ENCODE data around the gene ESPNL.
"Not testable (repeated sequence)": the region's sequence is repeated elsewhere in the genome, so short reads cannot be mapped to it uniquely, and the experiment has no call there.

Gene ESPNL

DNA sequence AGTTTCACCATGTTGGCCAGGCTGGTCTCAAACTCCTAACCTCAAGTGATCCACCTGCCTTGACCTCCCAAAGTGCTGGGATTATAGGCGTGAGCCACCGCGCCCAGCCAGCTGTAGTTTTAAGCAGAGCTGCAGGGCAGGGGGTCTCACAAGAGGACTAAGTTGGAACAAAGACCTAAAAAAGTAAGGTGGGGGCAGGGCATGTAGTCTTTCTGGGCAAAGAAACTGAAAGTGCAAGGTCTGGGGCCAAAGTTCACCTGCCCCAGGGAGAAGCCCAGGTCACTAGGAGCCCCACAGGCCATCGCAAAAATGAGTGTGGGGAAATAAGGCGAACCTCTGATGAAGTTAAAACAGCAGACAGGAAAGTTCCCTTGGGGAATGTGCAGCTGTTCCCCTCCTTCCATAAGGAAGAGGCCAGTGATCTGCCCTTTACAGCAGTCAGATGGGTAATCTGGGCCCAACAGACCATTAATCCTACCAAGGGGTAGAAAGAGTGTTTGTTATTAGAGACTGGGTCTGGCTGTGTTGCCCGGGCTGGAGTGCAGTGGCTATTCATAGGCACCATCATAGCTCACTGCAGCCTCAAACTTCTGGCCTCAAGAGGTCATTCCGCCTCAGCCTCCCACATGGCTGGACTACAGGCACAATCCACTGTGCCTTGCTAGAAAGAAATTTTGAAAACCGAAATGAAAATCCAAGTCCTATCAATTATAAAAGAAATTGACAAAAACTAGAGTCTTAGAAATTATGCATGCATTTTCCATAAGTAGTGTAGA is 36.5 kb upstream of the ESPNL start:
- H3K36me3 ChIP-seq (ENCODE audit: control insufficient read depth in 1 of 2, insufficient read depth in 2 of 2, low read length in 2 of 2), result peaks cover 0 to 23% of the 10 kb centered on the region in 2 donors
- H3K4me3 ChIP-seq (ENCODE audit: low read depth in 1 of 2, low read length in 2 of 2), result no peak overlapping the region
- H3K9me3 ChIP-seq (ENCODE audit: control insufficient read depth in 1 of 2, low read length in 2 of 2), result no peaks in the 10 kb centered on the region
- H3K27me3 ChIP-seq (ENCODE audit: control insufficient read depth in 1 of 2, insufficient read depth in 2 of 2, low read length in 2 of 2), result no peaks in the 10 kb centered on the region
- no peak overlapping the region for H3K9ac ChIP-seq (ENCODE audit: low read depth in 1 of 2, low read length in 2 of 2)
- H3K27ac ChIP-seq (ENCODE audit: low read depth, low read length), result no peak overlapping the region
- H3K4me1 ChIP-seq (ENCODE audit: control insufficient read depth in 1 of 2, insufficient read depth in 2 of 2, low read length in 2 of 2), result peaks cover 34 to 36% of the 10 kb centered on the region in 2 donors

GRCh38 chr2:238064376-238064775 is 35.8 kb upstream of the ESPNL start:
- no peak overlapping the region for H3K9ac ChIP-seq (ENCODE audit: low read depth in 1 of 2, low read length in 2 of 2)
- H3K27ac ChIP-seq (ENCODE audit: low read depth, low read length), result no peak overlapping the region
- peaks cover 31 to 34% of the 10 kb centered on the region in 2 donors for H3K4me1 ChIP-seq (ENCODE audit: control insufficient read depth in 1 of 2, insufficient read depth in 2 of 2, low read length in 2 of 2)
- H3K9me3 ChIP-seq (ENCODE audit: control insufficient read depth in 1 of 2, low read length in 2 of 2), result no peaks in the 10 kb centered on the region
- H3K27me3 ChIP-seq (ENCODE audit: control insufficient read depth in 1 of 2, insufficient read depth in 2 of 2, low read length in 2 of 2), result no peaks in the 10 kb centered on the region
- H3K36me3 ChIP-seq (ENCODE audit: control insufficient read depth in 1 of 2, insufficient read depth in 2 of 2, low read length in 2 of 2), result peaks cover 3 to 27% of the 10 kb centered on the region in 2 donors
- peak overlapping the region in 1 of 2 donors; percentile 35 for H3K4me3 ChIP-seq (ENCODE audit: low read depth in 1 of 2, low read length in 2 of 2)

GRCh38 chr2:238065071-238065846 is 34.9 kb upstream of the ESPNL start:
- Histone ChIP-seq H3K4me3 (ENCODE audit: low read depth in 1 of 2, low read length in 2 of 2) (no peak overlapping the region), H3K9ac (ENCODE audit: low read depth in 1 of 2, low read length in 2 of 2) (no peak overlapping the region), H3K4me1 (ENCODE audit: control insufficient read depth in 1 of 2, insufficient read depth in 2 of 2, low read length in 2 of 2) (peaks cover 22 to 27% of the 10 kb centered on the region in 2 donors), H3K27ac (ENCODE audit: low read depth, low read length) (no peak overlapping the region), H3K9me3 (ENCODE audit: control insufficient read depth in 1 of 2, low read length in 2 of 2) (no peaks in the 10 kb centered on the region), H3K27me3 (ENCODE audit: control insufficient read depth in 1 of 2, insufficient read depth in 2 of 2, low read length in 2 of 2) (no peaks in the 10 kb centered on the region), H3K36me3 (ENCODE audit: control insufficient read depth in 1 of 2, insufficient read depth in 2 of 2, low read length in 2 of 2) (peaks cover 5 to 34% of the 10 kb centered on the region in 2 donors)

- H3K4me3 ChIP-seq (ENCODE audit: low read depth in 1 of 2, low read length in 2 of 2), result no peak overlapping the region
- no peak overlapping the region for H3K9ac ChIP-seq (ENCODE audit: low read depth in 1 of 2, low read length in 2 of 2)
- H3K9me3 ChIP-seq (ENCODE audit: control insufficient read depth in 1 of 2, low read length in 2 of 2), result no peaks in the 10 kb centered on the region
- H3K27ac ChIP-seq (ENCODE audit: low read depth, low read length), result no peak overlapping the region
- no peaks in the 10 kb centered on the region for H3K27me3 ChIP-seq (ENCODE audit: control insufficient read depth in 1 of 2, insufficient read depth in 2 of 2, low read length in 2 of 2)
- peaks cover 22 to 27% of the 10 kb centered on the region in 2 donors for H3K4me1 ChIP-seq (ENCODE audit: control insufficient read depth in 1 of 2, insufficient read depth in 2 of 2, low read length in 2 of 2)
- peaks cover 5 to 34% of the 10 kb centered on the region in 2 donors for H3K36me3 ChIP-seq (ENCODE audit: control insufficient read depth in 1 of 2, insufficient read depth in 2 of 2, low read length in 2 of 2)
Observed at GRCh38 chr2:238066218-238066617, 33.9 kb upstream of the ESPNL start.

GRCh38 chr2:238066718-238067117 is 33.4 kb upstream of the ESPNL start:
- H3K27me3 ChIP-seq (ENCODE audit: control insufficient read depth in 1 of 2, insufficient read depth in 2 of 2, low read length in 2 of 2); H3K4me3 ChIP-seq (ENCODE audit: low read depth in 1 of 2, low read length in 2 of 2); H3K9me3 ChIP-seq (ENCODE audit: control insufficient read depth in 1 of 2, low read length in 2 of 2); H3K9ac ChIP-seq (ENCODE audit: low read depth in 1 of 2, low read length in 2 of 2); H3K27ac ChIP-seq (ENCODE audit: low read depth, low read length): not testable (repeated sequence)
- H3K4me1 ChIP-seq (ENCODE audit: control insufficient read depth in 1 of 2, insufficient read depth in 2 of 2, low read length in 2 of 2), result peaks cover 19 to 22% of the 10 kb centered on the region in 2 donors
- H3K36me3 ChIP-seq (ENCODE audit: control insufficient read depth in 1 of 2, insufficient read depth in 2 of 2, low read length in 2 of 2), result peaks cover 5 to 34% of the 10 kb centered on the region in 2 donors

- Histone ChIP-seq H3K27me3 (ENCODE audit: control insufficient read depth in 1 of 2, insufficient read depth in 2 of 2, low read length in 2 of 2) (no peaks in the 10 kb centered on the region), H3K9me3 (ENCODE audit: control insufficient read depth in 1 of 2, low read length in 2 of 2) (no peaks in the 10 kb centered on the region), H3K4me1 (ENCODE audit: control insufficient read depth in 1 of 2, insufficient read depth in 2 of 2, low read length in 2 of 2) (peaks cover 13 to 15% of the 10 kb centered on the region in 2 donors), H3K36me3 (ENCODE audit: control insufficient read depth in 1 of 2, insufficient read depth in 2 of 2, low read length in 2 of 2) (peaks cover 5 to 38% of the 10 kb centered on the region in 2 donors), H3K4me3 (ENCODE audit: low read depth in 1 of 2, low read length in 2 of 2) (no peak overlapping the region), H3K9ac (ENCODE audit: low read depth in 1 of 2, low read length in 2 of 2) (no peak overlapping the region), H3K27ac (ENCODE audit: low read depth, low read length) (no peak overlapping the region)
Observed at GRCh38 chr2:238067939-238068338, 32.2 kb upstream of the ESPNL start.

GRCh38 chr2:238069021-238069709 is 31.0 kb upstream of the ESPNL start:
- H3K4me1 ChIP-seq (ENCODE audit: control insufficient read depth in 1 of 2, insufficient read depth in 2 of 2, low read length in 2 of 2), result peaks cover 2 to 5% of the 10 kb centered on the region in 2 donors
- no peaks in the 10 kb centered on the region for H3K9me3 ChIP-seq (ENCODE audit: control insufficient read depth in 1 of 2, low read length in 2 of 2)
- no peaks in the 10 kb centered on the region for H3K27me3 ChIP-seq (ENCODE audit: control insufficient read depth in 1 of 2, insufficient read depth in 2 of 2, low read length in 2 of 2)
- H3K27ac ChIP-seq (ENCODE audit: low read depth, low read length), result no peak overlapping the region
- H3K36me3 ChIP-seq (ENCODE audit: control insufficient read depth in 1 of 2, insufficient read depth in 2 of 2, low read length in 2 of 2), result peaks cover 5 to 38% of the 10 kb centered on the region in 2 donors
- no peak overlapping the region for H3K4me3 ChIP-seq (ENCODE audit: low read depth in 1 of 2, low read length in 2 of 2)
- H3K9ac ChIP-seq (ENCODE audit: low read depth in 1 of 2, low read length in 2 of 2), result no peak overlapping the region

DNA sequence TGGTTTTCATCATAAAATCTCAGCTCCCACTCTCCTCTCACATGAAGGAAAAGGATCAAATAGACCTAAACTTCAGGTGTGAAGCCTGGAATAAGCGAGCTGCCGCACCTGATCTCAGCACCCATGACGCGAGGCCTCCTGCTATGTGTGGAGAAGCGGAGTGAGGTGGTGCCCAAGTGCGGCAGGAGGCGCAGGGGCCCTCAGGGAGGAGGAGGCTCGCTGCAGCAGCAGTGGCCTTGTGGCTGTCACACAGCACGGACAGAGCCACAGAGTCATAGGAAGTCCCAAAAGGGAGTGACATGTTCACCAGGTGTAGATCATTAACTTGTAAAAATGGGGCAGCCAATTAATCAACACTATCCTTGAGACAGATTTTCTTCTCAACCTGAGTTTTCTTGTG is 30.3 kb upstream of the ESPNL start:
- Histone ChIP-seq H3K9ac (ENCODE audit: low read depth in 1 of 2, low read length in 2 of 2) (no peak overlapping the region), H3K4me1 (ENCODE audit: control insufficient read depth in 1 of 2, insufficient read depth in 2 of 2, low read length in 2 of 2) (no peaks in the 10 kb centered on the region), H3K4me3 (ENCODE audit: low read depth in 1 of 2, low read length in 2 of 2) (no peak overlapping the region), H3K36me3 (ENCODE audit: control insufficient read depth in 1 of 2, insufficient read depth in 2 of 2, low read length in 2 of 2) (peaks cover 5 to 38% of the 10 kb centered on the region in 2 donors), H3K9me3 (ENCODE audit: control insufficient read depth in 1 of 2, low read length in 2 of 2) (no peaks in the 10 kb centered on the region), H3K27ac (ENCODE audit: low read depth, low read length) (no peak overlapping the region), H3K27me3 (ENCODE audit: control insufficient read depth in 1 of 2, insufficient read depth in 2 of 2, low read length in 2 of 2) (no peaks in the 10 kb centered on the region)

GRCh38 chr2:238075397-238075796 is 24.7 kb upstream of the ESPNL start:
- H3K9ac ChIP-seq (ENCODE audit: low read depth in 1 of 2, low read length in 2 of 2), result no peak overlapping the region
- H3K27ac ChIP-seq (ENCODE audit: low read depth, low read length), result no peak overlapping the region
- H3K4me3 ChIP-seq (ENCODE audit: low read depth in 1 of 2, low read length in 2 of 2), result no peak overlapping the region
- H3K27me3 ChIP-seq (ENCODE audit: control insufficient read depth in 1 of 2, insufficient read depth in 2 of 2, low read length in 2 of 2), result no peaks in the 10 kb centered on the region
- H3K4me1 ChIP-seq (ENCODE audit: control insufficient read depth in 1 of 2, insufficient read depth in 2 of 2, low read length in 2 of 2), result no peaks in the 10 kb centered on the region
- H3K36me3 ChIP-seq (ENCODE audit: control insufficient read depth in 1 of 2, insufficient read depth in 2 of 2, low read length in 2 of 2), result peaks cover 4 to 13% of the 10 kb centered on the region in 2 donors
- no peaks in the 10 kb centered on the region for H3K9me3 ChIP-seq (ENCODE audit: control insufficient read depth in 1 of 2, low read length in 2 of 2)

DNA sequence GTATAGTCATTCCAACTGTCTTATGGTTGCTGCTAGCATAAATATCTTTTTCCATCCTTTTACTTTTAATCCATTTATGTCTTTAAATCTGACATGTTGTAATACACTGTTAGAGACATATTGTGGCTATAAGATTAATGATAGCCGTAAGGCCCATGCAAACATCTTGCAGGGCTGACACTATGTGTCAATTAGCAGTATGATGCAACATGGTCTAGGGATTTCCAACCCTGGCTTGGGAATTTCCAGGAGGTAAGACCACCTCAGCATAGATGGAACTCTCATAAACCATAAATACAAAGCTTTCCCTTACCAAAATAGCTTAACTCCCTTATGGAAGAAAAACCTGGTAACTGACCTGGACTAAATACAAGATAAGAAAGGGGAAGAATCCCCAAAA is 22.8 kb upstream of the ESPNL start:
- H3K36me3 ChIP-seq (ENCODE audit: control insufficient read depth in 1 of 2, insufficient read depth in 2 of 2, low read length in 2 of 2), result peaks cover 13 to 27% of the 10 kb centered on the region in 2 donors

More for the DNA sequence above, 22.8 kb upstream of the ESPNL start:
- no peak overlapping the region for H3K27ac ChIP-seq (ENCODE audit: low read depth, low read length)
- H3K9me3 ChIP-seq (ENCODE audit: control insufficient read depth in 1 of 2, low read length in 2 of 2), result no peaks in the 10 kb centered on the region
- H3K27me3 ChIP-seq (ENCODE audit: control insufficient read depth in 1 of 2, insufficient read depth in 2 of 2, low read length in 2 of 2), result no peaks in the 10 kb centered on the region
- no peak overlapping the region for H3K9ac ChIP-seq (ENCODE audit: low read depth in 1 of 2, low read length in 2 of 2)
- no peak overlapping the region for H3K4me3 ChIP-seq (ENCODE audit: low read depth in 1 of 2, low read length in 2 of 2)
- H3K4me1 ChIP-seq (ENCODE audit: control insufficient read depth in 1 of 2, insufficient read depth in 2 of 2, low read length in 2 of 2), result no peaks in the 10 kb centered on the region
